Measurements from ENCODE around the gene TRAF2.
"Not testable (repeated sequence)": the region's sequence is repeated elsewhere in the genome, so short reads cannot be mapped to it uniquely, and the experiment has no call there.

Gene TRAF2

GRCh38 chr9:136882109-136882946 is 4.0 kb upstream of the TRAF2 start:
- DNase-seq, result no peak

DNA sequence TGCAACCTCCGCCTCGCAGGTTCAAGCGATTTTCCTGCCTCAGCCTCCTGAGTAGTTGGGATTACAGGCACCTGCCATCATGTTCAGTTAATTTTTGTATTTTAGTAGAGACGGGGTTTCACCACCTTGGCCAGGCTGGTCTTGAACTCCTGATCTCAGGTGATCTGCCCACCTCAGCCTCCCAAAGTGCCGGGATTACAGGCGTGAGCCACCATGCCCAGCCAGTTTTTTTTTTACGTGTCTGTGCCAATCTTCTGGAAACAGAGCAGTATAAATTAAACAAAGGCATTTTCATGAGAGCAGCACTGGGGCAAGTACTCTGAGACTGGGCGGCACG is 3.4 kb upstream of the TRAF2 start:
- DNase-seq, result not testable (repeated sequence)

DNA sequence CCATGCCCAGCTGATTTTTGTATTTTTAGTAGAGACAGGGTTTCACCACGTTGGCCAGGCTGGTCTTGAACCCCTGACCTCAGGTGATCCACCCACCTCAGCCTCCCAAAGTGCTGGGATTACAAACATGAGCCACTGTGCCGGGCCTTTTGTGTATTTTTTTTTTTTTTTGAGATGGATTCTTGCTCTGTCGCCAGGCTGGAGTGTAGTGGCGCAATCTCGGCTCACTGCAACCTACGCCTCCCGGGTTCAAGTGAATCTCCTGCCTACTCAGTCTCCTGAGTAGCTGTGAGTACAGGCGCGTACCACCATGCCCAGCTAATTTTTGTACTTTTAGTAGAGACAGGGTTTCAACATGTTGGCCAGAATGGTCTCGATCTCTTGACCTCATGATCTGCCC is 2.6 kb upstream of the TRAF2 start:
- DNase-seq, result not testable (repeated sequence)

- peak; percentile 44 for DNase-seq
These were observed 588 bp downstream of the TRAF2 start for GRCh38 chr9:136886610-136887597.

- DNase-seq, result no peak
These were observed 2.1 kb downstream of the TRAF2 start for GRCh38 chr9:136888454-136888853.

DNA sequence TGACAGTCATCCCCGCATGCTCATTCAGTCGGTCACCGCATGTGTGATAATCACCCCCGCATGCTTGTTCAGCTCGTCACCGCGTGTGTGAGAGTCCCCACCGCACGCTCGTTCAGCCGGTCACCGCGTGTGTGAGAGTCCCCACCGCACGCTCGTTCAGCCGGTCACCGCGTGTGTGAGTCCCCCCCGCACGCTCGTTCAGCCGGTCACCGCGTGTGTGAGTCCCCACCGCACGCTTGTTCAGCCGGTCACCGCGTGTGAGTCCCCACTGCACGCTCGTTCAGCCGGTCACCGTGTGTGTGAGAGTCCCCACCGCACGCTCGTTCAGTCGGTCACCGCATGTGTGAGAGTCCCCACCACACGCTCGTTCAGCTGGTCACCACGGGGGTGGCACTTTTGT is 3.5 kb downstream of the TRAF2 start:
- no peak for DNase-seq

DNA sequence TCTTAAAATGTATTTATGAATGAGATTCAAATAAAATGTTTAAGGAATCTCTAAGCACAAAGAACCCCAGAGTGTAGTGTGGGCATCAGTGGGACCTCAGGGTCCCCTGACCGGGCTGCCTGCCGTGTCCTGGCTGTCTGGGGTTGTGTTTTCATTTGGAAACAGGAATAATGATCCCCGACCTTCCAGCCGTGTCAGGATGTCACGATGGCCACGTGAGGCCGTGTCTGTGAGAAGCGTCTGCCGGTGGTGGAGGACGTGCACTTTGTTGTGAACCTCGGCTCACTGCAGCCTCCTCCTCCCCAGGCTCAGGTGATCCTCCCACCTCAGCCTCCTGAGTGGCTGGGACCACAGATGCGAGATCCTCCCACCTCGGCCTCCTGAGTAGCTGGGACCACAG is 4.3 kb downstream of the TRAF2 start:
- no peak for DNase-seq

DNA sequence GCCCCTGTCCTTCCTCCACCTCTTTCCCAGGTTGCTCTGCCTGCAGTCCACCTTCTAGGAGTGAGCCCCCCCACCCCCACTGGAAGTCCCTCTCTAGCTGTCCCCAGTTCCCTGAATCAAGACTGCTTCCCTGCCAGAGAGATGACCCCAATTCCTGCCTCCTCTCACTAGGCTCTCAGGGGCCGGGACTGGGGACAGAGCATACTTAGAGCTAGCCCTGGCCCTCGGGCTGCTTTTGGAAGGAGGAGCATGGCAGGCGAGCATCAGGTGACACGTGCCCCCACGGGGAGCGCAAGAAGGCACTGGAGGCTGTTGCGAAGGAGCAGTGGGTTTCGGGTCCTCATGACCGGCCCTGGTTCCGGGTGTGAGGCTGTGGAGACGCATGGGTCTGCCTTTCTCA is 9.7 kb downstream of the TRAF2 start:
- no peak for DNase-seq

- no peak for DNase-seq
These were observed 12.3 kb downstream of the TRAF2 start for GRCh38 chr9:136898483-136899100.

GRCh38 chr9:136899196-136899595 is 12.9 kb downstream of the TRAF2 start:
- DNase-seq, result no peak

DNA sequence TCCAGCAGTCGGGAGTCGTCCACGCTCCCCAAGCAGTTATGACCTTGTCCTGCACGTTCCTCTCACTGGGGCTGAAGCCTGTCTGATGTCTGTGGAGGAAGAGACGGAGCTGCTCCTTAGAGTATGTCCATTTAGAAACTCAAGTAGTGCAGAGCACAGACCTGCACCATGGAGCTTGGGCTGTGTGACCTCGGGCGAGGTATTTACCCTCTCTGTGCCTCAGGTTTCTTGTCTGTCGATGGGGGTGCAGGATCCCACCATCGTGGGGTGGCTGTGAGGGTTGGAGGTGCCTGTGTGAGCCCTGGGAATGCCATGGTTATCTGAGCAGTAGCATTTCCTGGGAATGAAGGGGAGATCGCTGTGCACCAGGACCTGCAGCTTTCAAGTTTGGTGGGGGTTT is 14.2 kb downstream of the TRAF2 start:
- DNase-seq, result no peak

DNA sequence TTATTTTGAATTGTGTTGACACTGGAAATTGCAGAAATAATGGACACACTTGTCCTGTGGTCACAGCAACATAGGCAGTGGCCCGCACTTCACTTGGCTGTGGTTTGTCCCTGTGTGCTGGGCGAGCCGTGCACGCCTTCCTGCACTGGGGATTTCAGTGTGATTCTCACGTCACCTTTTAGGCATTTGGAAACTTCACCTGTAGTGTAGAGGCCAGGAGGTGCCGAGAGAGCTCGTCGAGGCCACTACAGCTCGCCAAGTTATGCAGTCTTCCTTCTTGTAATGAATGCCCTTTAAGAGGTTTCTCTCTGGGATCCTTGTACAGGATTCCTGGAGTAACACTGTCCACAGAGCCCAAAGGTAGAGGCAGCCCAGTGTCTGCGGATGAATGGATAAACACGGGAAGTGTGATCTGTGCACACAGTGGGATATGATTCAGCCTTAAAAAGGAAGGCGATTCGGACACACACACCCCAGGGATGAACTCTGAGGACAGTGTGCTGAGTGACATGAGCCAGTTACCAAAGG is 14.7 kb downstream of the TRAF2 start:
- no peak for DNase-seq

GRCh38 chr9:136901516-136902258 is 15.4 kb downstream of the TRAF2 start:
- no peak for DNase-seq

- no peak for DNase-seq
These were observed 16.0 kb downstream of the TRAF2 start for GRCh38 chr9:136902259-136902821.

DNA sequence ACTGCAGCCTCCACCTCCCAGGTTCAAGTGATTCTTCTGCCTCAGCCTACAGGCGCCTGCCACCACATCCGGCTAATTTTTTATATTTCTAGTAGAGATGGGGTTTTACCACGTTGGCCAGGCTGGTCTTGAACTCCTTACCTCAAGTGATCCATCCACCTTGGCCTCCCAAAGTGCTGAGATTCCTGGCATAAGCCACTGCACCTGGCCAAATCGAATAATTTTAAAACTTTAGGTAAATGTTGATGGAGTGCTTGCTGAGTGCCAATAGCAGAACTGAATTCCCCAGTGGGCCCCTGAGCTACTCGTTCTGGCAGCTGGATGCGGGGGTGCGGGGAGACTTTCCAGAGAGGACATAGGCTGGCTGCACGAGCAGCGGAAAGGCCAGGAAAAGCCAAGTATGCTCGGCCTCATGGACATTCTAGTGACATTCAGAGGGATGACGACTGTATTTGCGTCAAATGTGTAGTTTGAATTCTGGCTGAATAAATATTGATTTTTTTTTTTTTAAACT is 16.8 kb downstream of the TRAF2 start:
- no peak for DNase-seq

- no peak for DNase-seq
These were observed 19.9 kb downstream of the TRAF2 start for GRCh38 chr9:136906266-136906665.

- DNase-seq, result no peak
These were observed 20.9 kb downstream of the TRAF2 start for GRCh38 chr9:136907011-136907914.

DNA sequence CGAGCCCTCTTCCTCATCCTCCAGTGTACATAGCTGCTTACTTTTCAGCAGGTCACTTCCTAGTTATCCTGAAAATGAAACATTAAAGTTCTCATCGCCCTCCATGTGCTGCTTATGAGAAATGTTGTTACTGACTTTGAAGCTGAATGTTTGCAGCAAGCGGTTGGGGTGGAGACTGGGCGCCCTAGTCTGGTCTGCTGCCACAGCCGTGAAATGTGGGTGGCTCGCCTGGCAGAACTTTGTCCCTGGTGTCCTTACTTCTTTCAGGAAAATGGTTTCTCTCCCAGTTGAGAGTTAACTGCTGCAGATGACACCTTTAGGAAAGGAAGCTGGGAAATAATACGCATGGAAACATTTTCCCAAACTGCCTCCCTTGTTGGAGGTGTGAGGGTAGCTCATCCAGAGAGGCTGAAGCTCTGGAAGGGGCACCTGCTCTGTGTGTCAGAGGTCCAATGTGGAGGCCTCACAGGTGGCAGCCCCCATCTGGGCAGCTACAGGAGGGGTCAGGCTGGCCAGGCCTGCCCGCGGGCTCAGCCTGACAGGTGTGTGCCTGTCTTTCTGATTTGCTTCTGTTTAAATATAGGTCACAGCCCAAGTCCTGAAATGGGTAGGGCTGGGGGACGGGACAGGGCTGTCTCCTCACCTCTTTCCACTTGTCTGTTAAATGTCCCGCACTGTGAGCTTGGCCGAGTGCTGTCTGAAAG is 24.0 kb downstream of the TRAF2 start:
- no peak for DNase-seq

DNA sequence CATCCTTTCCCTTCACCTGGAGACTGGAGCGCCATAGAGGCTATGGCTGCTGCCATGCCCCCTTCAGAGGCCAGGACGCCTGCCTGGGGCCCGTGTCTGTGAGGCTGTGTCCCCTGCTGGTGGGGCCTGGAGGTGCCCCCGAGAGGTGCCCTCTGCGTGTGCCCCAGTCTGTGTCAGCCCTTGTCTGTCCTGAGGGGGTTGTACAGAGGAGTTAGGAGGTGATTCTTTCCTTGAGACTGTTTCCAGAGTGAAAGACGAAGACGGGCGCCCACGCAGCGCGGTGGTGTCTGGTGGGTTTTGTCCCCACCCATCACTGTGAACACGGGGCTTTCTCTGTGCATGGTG is 24.6 kb downstream of the TRAF2 start:
- no peak for DNase-seq
